Ovary (tissue), 9 donors: ENCODE results near the gene VWCE. TPM values are rescaled to one million over a fixed set of nuclear protein-coding genes. Genes with fewer than 3 reads are reported as not detected.

Source experiments
- DNase-seq, 5 donors: peaks; one replicate each; pipeline ENCODE4 v3.0.0-alpha.2; 2019 to 2020
- H3K27ac ChIP-seq, 2 donors: fragments of 200-600 bp; one replicate each; pipeline versions ENCODE4 v1.5.1 to v1.8.0; 2019 to 2022
- H3K27me3 ChIP-seq: fragments of 200-600 bp; one replicate; pipeline ENCODE4 v1.8.0; 2022
- H3K36me3 ChIP-seq: fragments of 200-600 bp; sonication (generic); one replicate; pipeline ENCODE4 v1.5.1; 2019
- H3K4me1 ChIP-seq: one replicate; pipeline ENCODE4 v1.8.1; 2013; ENCODE audit warnings: mild to moderate bottlenecking, moderate library complexity; ENCODE audit not compliant: insufficient read depth
- H3K4me3 ChIP-seq: fragments of 200-600 bp; sonication (generic); one replicate; pipeline ENCODE4 v1.5.1; 2017
- H3K9me3 ChIP-seq, 2 donors: fragments of 200-600 bp in 1 of 2; sonication (generic) in 1 of 2; one replicate each; pipeline versions ENCODE4 v1.5.1 to v1.8.1; 2013 to 2019; ENCODE audit warnings: mild to moderate bottlenecking in 1 of 2, moderate library complexity in 1 of 2
- CTCF ChIP-seq, 3 donors: fragments of 450-650 bp in 2 of 3; fragments of 200-600 bp in 1 of 3; IDR thresholded peaks; one replicate each; pipeline versions ENCODE4 v1.5.1 to v1.8.0; 2016 to 2022; ENCODE audit warnings: antibody characterized with exemption in 3 of 3, mild to moderate bottlenecking in 1 of 3
- EP300 ChIP-seq: sonication (generic); formaldehyde crosslinking; IDR thresholded peaks from one replicate; pipeline ENCODE4 v1.6.1; 2017; ENCODE audit warnings: antibody characterized with exemption
- POLR2A ChIP-seq: fragments of 450-650 bp; IDR thresholded peaks from one replicate; pipeline ENCODE4 v1.6.1; 2017; ENCODE audit warnings: antibody characterized with exemption, mild to moderate bottlenecking, moderate library complexity
- WGBS, 3 donors: extraction: QIAGEN DNeasy Blood & Tissue Kit in 1 of 3; methylation state at CpG; one replicate each; pipeline versions ENCODE4 v1.1.5 to v1.1.7; 2013 to 2017; 5-methylcytosine and 5-hydroxymethylcytosine counted together
- intact Hi-C, 4 donors: fragments of 100-400 bp; cut with DNase I; formaldehyde crosslinking; loops; one replicate each; pipeline versions ENCODE4 v1.11.0 to v1.15.1; 2022 to 2023
- polyA plus RNA-seq, 2 donors: library from polyadenylated mRNA; stranded (reverse); fragments of 200-250 nt in 1 of 2; fragments of 350-450 nt in 1 of 2; fragmentation: Illumina TruSeq in 1 of 2; extraction: RNeasy Lipid Tissue Mini Kit (QIAGEN cat#74804) in 1 of 2; gene quantifications; one replicate each; pipeline ENCODE4 v1.2.3, GENCODE V29; 2013 to 2014
- total RNA-seq, 7 donors: library from RNA; depleted of rRNA in 2 of 7; stranded (reverse); fragments of >200 nt in 2 of 7; fragmentation: NEBNext Ultra II Directional in 3 of 7; extraction: Animal tissue kit (Norgen Biotek cat#: 25700) in 3 of 7; gene quantifications; one replicate each; pipeline versions ENCODE4 v1.1.0 to v1.2.4, GENCODE V29; 2016 to 2023
- donor health status: DM: no; HTN: no; CAD: no; lungs with moderate emphysema.
- donor health status: DM: no; HTN: no; CAD: no.
- donor health status: Bipolar disorder and iron deficiency.
- donor health status: DM: yes; HTN: yes; CAD: no.
- donor health status: DM: no; HTN: no; CAD: no.
- donor health status: DM: yes; HTN: yes; CAD: no.

The VWCE gene
- total and polyA plus RNA-seq, 9 donors: 1.9 to 39.9 (median 11.9) TPM

DNA sequence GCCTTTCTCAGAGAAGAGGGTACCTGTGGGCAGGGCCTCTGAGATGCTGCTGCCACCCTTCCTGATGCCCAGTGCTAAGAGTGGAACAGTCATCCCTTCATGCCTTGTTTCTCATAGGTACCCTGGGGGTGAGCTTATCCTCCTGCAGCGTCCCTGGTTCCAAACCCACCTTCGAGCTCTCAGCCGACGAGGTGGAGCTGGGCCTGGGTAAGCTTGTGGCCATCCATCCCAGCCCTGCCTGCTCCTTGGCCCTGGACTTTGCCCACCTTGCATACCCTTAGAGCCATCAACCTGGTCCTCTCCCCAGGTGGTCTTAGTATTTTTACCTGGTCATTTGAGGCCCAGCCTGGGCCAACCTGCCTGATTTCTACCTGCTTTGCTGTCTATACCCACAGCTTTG is 46.6 kb upstream of the VWCE start:
- no peaks in the 10 kb centered on the region for H3K36me3 ChIP-seq
- peak in 1 of 5 donors; percentile 21 for DNase-seq
- TF ChIP-seq CTCF (IDR thresholded peaks at IDR 0.05) (no peak), POLR2A (no peak), EP300 (no peak)

DNA sequence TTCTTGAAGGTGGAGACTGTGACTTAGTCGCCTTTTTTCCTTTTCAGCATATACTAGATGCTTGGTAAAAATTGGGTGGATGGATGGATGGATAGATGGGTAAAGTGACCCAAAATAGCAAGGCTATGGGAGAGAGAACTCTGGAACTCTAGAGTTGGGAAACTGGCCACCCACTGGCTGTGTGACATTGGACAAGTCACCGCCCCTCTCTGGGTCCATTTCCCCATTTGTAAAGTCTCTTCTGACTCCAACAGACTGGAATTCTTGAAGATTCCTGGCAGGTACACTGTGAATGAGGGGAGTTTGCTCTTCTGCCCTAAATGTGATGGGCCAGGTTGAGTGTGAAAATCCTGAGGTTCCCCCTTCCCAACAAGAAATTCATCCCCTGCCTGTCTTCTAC is 45.9 kb upstream of the VWCE start:
- Histone ChIP-seq H3K27ac (no peak overlapping the region), H3K9me3 (no peaks in the 10 kb centered on the region), H3K36me3 (no peaks in the 10 kb centered on the region), H3K4me1 (peaks cover 15% of the 10 kb centered on the region), H3K27me3 (no peaks in the 10 kb centered on the region), H3K4me3 (no peak overlapping the region)
- TF ChIP-seq EP300 (no peak), POLR2A (no peak), CTCF (IDR thresholded peaks at IDR 0.05) (no peak)
- DNase-seq: peak in 1 of 5 donors; percentile 2
- 96 to 98% (median 98%) methylated on average over 2 of the region's 2 CpGs for WGBS, 3 donors
- intact Hi-C loops: no loop called here

More for the DNA sequence above, 46.6 kb upstream of the VWCE start:
- no peaks in the 10 kb centered on the region for H3K9me3 ChIP-seq
- peaks cover 17% of the 10 kb centered on the region for H3K4me1 ChIP-seq
- no peak overlapping the region for H3K27ac ChIP-seq
- no peak overlapping the region for H3K4me3 ChIP-seq
- WGBS, 3 donors: 92 to 95% (median 94%) methylated on average over 4 of the region's 4 CpGs
- intact Hi-C loops: no loop called here
- no peaks in the 10 kb centered on the region for H3K27me3 ChIP-seq

- DNase-seq: peak in 1 of 5 donors; percentile 28
- no peaks in the 10 kb centered on the region for H3K36me3 ChIP-seq
- H3K4me3 ChIP-seq: no peak overlapping the region
- peaks cover 15% of the 10 kb centered on the region for H3K4me1 ChIP-seq
- no peak overlapping the region for H3K27ac ChIP-seq
- no peaks in the 10 kb centered on the region for H3K27me3 ChIP-seq
- TF ChIP-seq CTCF (IDR thresholded peaks at IDR 0.05) (no peak), EP300 (no peak), POLR2A (no peak)
- 88 to 90% (median 89%) methylated on average over 4 of the region's 4 CpGs for WGBS, 3 donors
- intact Hi-C loops: no loop called here
- no peaks in the 10 kb centered on the region for H3K9me3 ChIP-seq
Measured at GRCh38 chr11:61339490-61339878, 44.4 kb upstream of the VWCE start.

DNA sequence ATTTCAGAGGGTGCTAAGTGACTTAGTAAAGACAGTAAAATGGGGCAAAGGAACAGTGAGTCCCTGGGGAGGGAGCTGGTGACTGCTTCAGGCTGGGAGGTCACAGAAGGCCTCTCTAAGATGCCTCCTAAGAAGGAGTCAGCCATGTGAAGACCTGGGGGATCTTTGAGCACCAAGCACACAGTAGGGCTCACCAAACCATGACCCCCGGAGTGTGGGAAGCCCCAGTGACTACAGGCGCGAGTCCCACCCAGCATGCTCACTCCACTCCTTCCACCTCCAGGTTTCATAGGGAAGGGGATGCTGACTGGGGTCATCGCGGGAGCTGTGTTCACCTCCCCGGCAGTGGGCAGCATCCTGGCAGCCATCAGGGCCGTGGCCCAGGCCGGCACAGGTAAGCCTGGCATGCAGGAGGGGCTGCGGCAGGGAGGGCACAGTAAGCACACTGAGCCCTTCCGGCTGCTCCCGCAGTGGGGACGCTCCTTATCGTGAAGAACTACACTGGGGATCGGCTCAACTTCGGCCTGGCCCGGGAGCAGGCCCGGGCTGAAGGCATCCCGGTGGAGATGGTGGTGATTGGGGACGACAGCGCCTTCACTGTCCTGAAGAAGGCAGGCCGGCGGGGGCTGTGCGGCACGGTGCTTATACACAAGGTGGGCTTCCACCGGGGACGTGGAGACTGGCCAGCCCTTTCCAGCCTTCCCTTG is 43.8 kb upstream of the VWCE start:
- H3K9me3 ChIP-seq: no peaks in the 10 kb centered on the region
- no peaks in the 10 kb centered on the region for H3K27me3 ChIP-seq
- intact Hi-C loops: no loop called here
- peak in 1 of 5 donors; percentile 36 for DNase-seq
- peaks cover 18% of the 10 kb centered on the region for H3K4me1 ChIP-seq
- no peak overlapping the region for H3K4me3 ChIP-seq
- 89 to 90% (median 90%) methylated on average over 26 of the region's 26 CpGs for WGBS, 3 donors
- H3K36me3 ChIP-seq: no peaks in the 10 kb centered on the region
- no peak for TF ChIP-seq EP300
- no peak for TF ChIP-seq CTCF (IDR thresholded peaks at IDR 0.05)
- TF ChIP-seq POLR2A: no peak
- H3K27ac ChIP-seq: no peak overlapping the region
